Endothelial cell of umbilical vein (primary cell): ENCODE results near the gene ARMH4. TPM values are rescaled to one million over a fixed set of nuclear protein-coding genes. Genes with fewer than 3 reads are reported as not detected.

Experiments used
- BruUV-seq: library from RNA; stranded (reverse); fragments of 400-500 nt; replicated peaks from 2 replicates; lab custom pipeline; 2021; lab: Mats Ljungman, UMichigan
- CTCF ChIA-PET: fragments of 300-600, 350-600 bp; sonication (Branson Sonifier 250); formaldehyde crosslinking; loops from one replicate; lab custom pipeline; 2021; ENCODE audit warnings: antibody characterized with exemption, inconsistent platforms; lab: Charles Lee
- POLR2A ChIA-PET: fragments of 300-600, 350-600 bp; sonication (Branson Sonifier 250); formaldehyde crosslinking; loops from one replicate; lab custom pipeline; 2021; ENCODE audit warnings: antibody characterized with exemption, inconsistent platforms; lab: Charles Lee
- DNase-seq: peaks from one replicate; pipeline ENCODE4 v3.0.0-alpha.2; 2011; ENCODE audit warnings: low read depth, low spot score
- FAIRE-seq: peaks from 2 replicates; lab custom pipeline; 2011; peaks lifted over from hg19 to GRCh38; lab: Jason Lieb, UNC
- H2AFZ ChIP-seq: 2 replicates; pipeline ENCODE4 v1.6.0; 2012; ENCODE audit warnings: low read depth, low read length, control low read depth, inconsistent platforms
- H3K27ac ChIP-seq: 2 replicates; pipeline ENCODE4 v1.5.1; 2011; ENCODE audit warnings: low read depth, mild to moderate bottlenecking, control low read depth, low read length, moderate library complexity; ENCODE audit not compliant: insufficient read depth
- H3K27me3 ChIP-seq, 2 experiments: 2 replicates each; pipeline versions ENCODE4 v1.6.0 to v1.6.1; 2011; ENCODE audit warnings: low read length in 2 of 2, mixed read lengths in 1 of 2; ENCODE audit not compliant: control insufficient read depth in 2 of 2, insufficient read depth in 2 of 2
- H3K36me3 ChIP-seq, 2 experiments: 2 replicates in 1 of 2; 3 replicates in 1 of 2; pipeline ENCODE4 v1.5.1; 2011; ENCODE audit warnings: low read length in 2 of 2, mild to moderate bottlenecking in 1 of 2, moderate library complexity in 1 of 2; ENCODE audit not compliant: control insufficient read depth in 2 of 2, insufficient read depth in 2 of 2; ENCODE audit errors: extremely low read depth in 1 of 2
- H3K4me1 ChIP-seq: 3 replicates; pipeline ENCODE4 v1.5.1; 2011; ENCODE audit warnings: mild to moderate bottlenecking, low read length; ENCODE audit not compliant: control insufficient read depth, insufficient read depth; ENCODE audit errors: extremely low read depth
- H3K4me2 ChIP-seq: 2 replicates; pipeline ENCODE4 v1.6.1; 2011; ENCODE audit warnings: low read length, control low read depth, mixed read lengths; ENCODE audit not compliant: insufficient read depth
- H3K4me3 ChIP-seq, 3 experiments: fragments of 200-600 bp in 1 of 3; sonication (generic), shearing (Covaris generic) in 1 of 3; replicated peaks in 1 of 3; 2 replicates each; pipeline ENCODE4 v1.5.1; 2011 to 2016; ENCODE audit warnings: control low read depth in 3 of 3, low read length in 3 of 3, mild to moderate bottlenecking in 2 of 3, inconsistent platforms in 1 of 3, low read depth in 1 of 3, moderate library complexity in 1 of 3; ENCODE audit not compliant: insufficient read depth in 1 of 3
- H3K79me2 ChIP-seq: 2 replicates; pipeline ENCODE4 v1.6.0; 2012; ENCODE audit warnings: low read length, inconsistent platforms; ENCODE audit not compliant: control insufficient read depth, insufficient read depth
- H3K9ac ChIP-seq: replicated peaks from 2 replicates; pipeline ENCODE3; 2011; ENCODE audit warnings: low read length, control low read depth; ENCODE audit not compliant: insufficient read depth; ENCODE audit errors: extremely low read depth
- H3K9me1 ChIP-seq: replicated peaks from 3 replicates; pipeline ENCODE4 v1.6.0; 2011; ENCODE audit warnings: mild to moderate bottlenecking, low read length; ENCODE audit not compliant: control insufficient read depth, insufficient read depth; ENCODE audit errors: extremely low read depth
- H3K9me3 ChIP-seq: replicated peaks from 2 replicates; pipeline ENCODE4 v1.5.1; 2012; ENCODE audit warnings: low read length, inconsistent platforms; ENCODE audit not compliant: control insufficient read depth, insufficient read depth
- H4K20me1 ChIP-seq: replicated peaks from 2 replicates; pipeline ENCODE3; 2011; ENCODE audit warnings: mild to moderate bottlenecking, low read length; ENCODE audit not compliant: control insufficient read depth, insufficient read depth; ENCODE audit errors: extremely low read depth
- EZH2 ChIP-seq: IDR thresholded peaks from 2 replicates; pipeline ENCODE4 v1.6.1; 2012; ENCODE audit warnings: borderline replicate concordance, low read depth, mild to moderate bottlenecking, moderate library complexity, low read length, inconsistent platforms; ENCODE audit not compliant: severe bottlenecking
- FOS ChIP-seq: IDR thresholded peaks from 2 replicates; pipeline ENCODE4 v1.6.1; 2011; ENCODE audit warnings: mild to moderate bottlenecking, low read length, moderate library complexity, borderline replicate concordance; ENCODE audit not compliant: insufficient read depth
- GATA2 ChIP-seq: IDR thresholded peaks from 2 replicates; pipeline ENCODE4 v1.7.0; 2011; ENCODE audit warnings: low read depth, mild to moderate bottlenecking, moderate library complexity, mixed read lengths, low read length; ENCODE audit not compliant: insufficient read length, insufficient read depth
- JUN ChIP-seq: IDR thresholded peaks from 2 replicates; pipeline ENCODE4 v1.6.1; 2011; ENCODE audit warnings: borderline replicate concordance, low read depth; ENCODE audit not compliant: insufficient read length, insufficient read depth
- MYC ChIP-seq: IDR thresholded peaks from one replicate; pipeline ENCODE4 v1.6.1; 2011; ENCODE audit warnings: mild to moderate bottlenecking, low read depth, low read length
- POLR2A ChIP-seq: IDR thresholded peaks from 2 replicates; pipeline ENCODE4 v1.6.1; 2012; ENCODE audit warnings: low read depth, mild to moderate bottlenecking, control low read depth, low read length
- POLR2AphosphoS5 ChIP-seq: IDR thresholded peaks from 2 replicates; pipeline ENCODE4 v1.6.1; 2012; ENCODE audit warnings: low read depth, mild to moderate bottlenecking, control low read depth, low read length, moderate library complexity; ENCODE audit not compliant: insufficient read depth
- dilution Hi-C: fragments of 300-500 bp; cut with MboI; formaldehyde crosslinking; loops from one replicate; pipeline ENCODE4 v1.15.0; 2019; ENCODE audit warnings: low sequenced_read_pairs; ENCODE audit not compliant: extremely low pct_ligation_motif_present
- intact Hi-C: fragments of 100-400 bp; cut with micrococcal nuclease; formaldehyde crosslinking; loops from one replicate; pipeline ENCODE4 v1.10.0; 2022
- polyA plus RNA-seq, 4 experiments: library from polyadenylated mRNA; depleted of rRNA in 3 of 4; stranded (reverse) in 3 of 4; unstranded in 1 of 4; fragments of >200 nt; gene quantifications; 2 replicates each; pipeline versions ENCODE4 v1.2.1 to v1.2.3, GENCODE V29; 2011 to 2012; ENCODE audit warnings: missing spikeins in 1 of 4
- total RNA-seq: library from RNA; stranded (reverse); gene quantifications from 2 replicates; pipeline ENCODE4 v1.2.3, GENCODE V29; 2021
- TF ChIP-seq, protein P1 (sequence below), 2 donors: IDR thresholded peaks; 1 replicate in 1 of 2; 2 replicates in 1 of 2; pipeline ENCODE4 v1.5.1; 2011; ENCODE audit warnings: low read length in 2 of 2, mild to moderate bottlenecking in 2 of 2, moderate library complexity in 2 of 2, control low read depth in 1 of 2, inconsistent platforms in 1 of 2, low read depth in 1 of 2; ENCODE audit not compliant: insufficient read depth in 1 of 2; ENCODE audit errors: extremely low read depth in 1 of 2
- TF ChIP-seq, protein P2 (sequence below): IDR thresholded peaks from 2 replicates; pipeline ENCODE4 v1.6.1; 2011; ENCODE audit not compliant: insufficient read depth, insufficient read length

ARMH4 gene
- total and polyA plus RNA-seq, 2 donors (not counting 3 experiments of a cell fraction or from before 2014, with no cell fraction given): 1.1 to 3.0 TPM

DNA sequence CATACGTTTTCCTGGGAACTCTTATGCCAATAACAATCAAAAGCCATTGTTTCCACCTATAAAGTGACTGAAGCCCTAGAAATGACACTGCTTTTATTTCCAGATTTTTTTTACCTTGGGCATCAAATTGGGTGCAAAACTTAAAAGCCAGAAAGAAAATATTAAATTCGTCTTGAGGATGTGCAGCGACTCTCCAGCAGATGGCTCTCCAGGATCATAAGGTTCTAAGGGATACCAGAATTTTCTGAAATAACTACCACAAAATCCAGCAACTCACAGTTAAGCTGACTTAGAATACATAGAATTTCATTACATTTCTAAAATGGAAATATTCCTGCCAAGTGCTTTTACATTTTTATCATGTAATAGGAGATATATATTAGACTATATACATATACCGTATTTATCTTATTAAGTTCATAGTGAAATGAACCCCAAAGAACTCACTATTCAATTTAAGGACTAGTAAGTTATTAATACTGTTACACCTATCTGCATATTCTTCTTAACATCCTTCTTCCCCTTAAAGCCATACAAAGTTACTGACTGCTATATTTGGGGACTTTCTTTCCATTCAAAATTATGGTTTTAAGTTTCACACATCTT is 44.0 kb downstream of the ARMH4 start:
- Histone ChIP-seq H3K9me3 (no peaks in the 10 kb centered on the region), H3K27ac (no peak overlapping the region), H3K9ac (no peak overlapping the region), H3K36me3 (no peaks in the 10 kb centered on the region), H3K4me3 (no peak overlapping the region), H4K20me1 (no peaks in the 10 kb centered on the region), H2AFZ (no peak overlapping the region), H3K4me1 (peaks cover 7% of the 10 kb centered on the region), H3K4me2 (no peak overlapping the region), H3K27me3 (peaks cover 7 to 9% of the 10 kb centered on the region in 2 experiments), H3K9me1 (no peaks in the 10 kb centered on the region), H3K79me2 (no peaks in the 10 kb centered on the region)
- DNase-seq: peak; percentile 67
- dilution Hi-C loops (no loop called here), intact Hi-C loops (loop anchor here (1.0 to 5.0 kb wide), 4 partner anchors 44 to 287 kb away; partner anchors contain the start of genes ARMH4, PSMA3 and TOMM20L)
- TF ChIP-seq EZH2 (no peak), FOS (no peak)
- TF ChIP-seq, protein P1, sequence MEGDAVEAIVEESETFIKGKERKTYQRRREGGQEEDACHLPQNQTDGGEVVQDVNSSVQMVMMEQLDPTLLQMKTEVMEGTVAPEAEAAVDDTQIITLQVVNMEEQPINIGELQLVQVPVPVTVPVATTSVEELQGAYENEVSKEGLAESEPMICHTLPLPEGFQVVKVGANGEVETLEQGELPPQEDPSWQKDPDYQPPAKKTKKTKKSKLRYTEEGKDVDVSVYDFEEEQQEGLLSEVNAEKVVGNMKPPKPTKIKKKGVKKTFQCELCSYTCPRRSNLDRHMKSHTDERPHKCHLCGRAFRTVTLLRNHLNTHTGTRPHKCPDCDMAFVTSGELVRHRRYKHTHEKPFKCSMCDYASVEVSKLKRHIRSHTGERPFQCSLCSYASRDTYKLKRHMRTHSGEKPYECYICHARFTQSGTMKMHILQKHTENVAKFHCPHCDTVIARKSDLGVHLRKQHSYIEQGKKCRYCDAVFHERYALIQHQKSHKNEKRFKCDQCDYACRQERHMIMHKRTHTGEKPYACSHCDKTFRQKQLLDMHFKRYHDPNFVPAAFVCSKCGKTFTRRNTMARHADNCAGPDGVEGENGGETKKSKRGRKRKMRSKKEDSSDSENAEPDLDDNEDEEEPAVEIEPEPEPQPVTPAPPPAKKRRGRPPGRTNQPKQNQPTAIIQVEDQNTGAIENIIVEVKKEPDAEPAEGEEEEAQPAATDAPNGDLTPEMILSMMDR (IDR thresholded peaks at IDR 0.05; ENCODE audit: extremely low read depth in 1 of 2, insufficient read depth in 1 of 2, low read depth in 1 of 2, low read length in 2 of 2): peak; percentile 39 to 49
- peak; percentile 87 for FAIRE-seq
- CTCF ChIA-PET: interaction anchor here (0.6 to 5.9 kb wide), 18 partner anchors 9 to 949 kb away, joined by 3 to 93 read pairs (median 4); partner anchors contain the start of genes ACTR10, PSMA3 and TOMM20L
- BruUV-seq: no TSS peak
- POLR2A ChIA-PET: no interaction called here

DNA sequence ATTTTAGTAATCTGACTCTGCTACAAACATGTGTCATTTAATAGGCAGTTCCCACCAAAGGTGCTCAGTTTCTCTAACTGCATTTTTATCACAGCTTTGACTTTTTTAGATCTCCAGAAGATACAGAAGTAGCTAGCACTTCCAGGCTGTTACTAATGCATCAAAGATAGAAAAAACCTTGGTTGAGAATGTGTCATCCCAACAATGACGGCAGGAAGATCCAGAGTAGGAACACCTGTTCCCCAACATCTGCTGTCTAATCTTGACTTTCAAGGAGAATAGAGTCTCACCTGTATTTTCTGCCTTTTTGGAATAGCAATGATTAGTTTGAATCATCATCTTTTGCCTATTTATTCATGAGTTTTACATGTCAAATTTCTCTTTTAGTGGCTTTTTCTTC is 45.0 kb downstream of the ARMH4 start:
- CTCF ChIA-PET: interaction anchor here (1.2 to 5.9 kb wide), 3 partner anchors 60 to 948 kb away, joined by 4 to 93 read pairs (median 7); no protein-coding TSS in a partner anchor
- H3K4me1 ChIP-seq: peaks cover 7% of the 10 kb centered on the region
- no peaks in the 10 kb centered on the region for H3K79me2 ChIP-seq
- FAIRE-seq (no peak), DNase-seq (no peak)
- H3K9me1 ChIP-seq: no peaks in the 10 kb centered on the region
- no peaks in the 10 kb centered on the region for H4K20me1 ChIP-seq
- intact Hi-C loops: loop anchor here (5.0 kb wide), 1 partner anchor 45 kb away; the partner anchor contains the start of gene ARMH4
- no peak overlapping the region for H3K4me2 ChIP-seq
- H3K27ac ChIP-seq: no peak overlapping the region
- no peaks in the 10 kb centered on the region for H3K36me3 ChIP-seq
- no peak for TF ChIP-seq MYC
- no peak for TF ChIP-seq GATA2
- TF ChIP-seq, protein P1 (IDR thresholded peaks at IDR 0.05; ENCODE audit: extremely low read depth in 1 of 2, insufficient read depth in 1 of 2, low read depth in 1 of 2, low read length in 2 of 2): no peak
- TF ChIP-seq EZH2: no peak
- TF ChIP-seq JUN: no peak
- no peak for TF ChIP-seq POLR2AphosphoS5
- TF ChIP-seq FOS: no peak
- TF ChIP-seq, protein P2, sequence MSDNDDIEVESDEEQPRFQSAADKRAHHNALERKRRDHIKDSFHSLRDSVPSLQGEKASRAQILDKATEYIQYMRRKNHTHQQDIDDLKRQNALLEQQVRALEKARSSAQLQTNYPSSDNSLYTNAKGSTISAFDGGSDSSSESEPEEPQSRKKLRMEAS: no peak
- TF ChIP-seq POLR2A: no peak
- no peaks in the 10 kb centered on the region for H3K9me3 ChIP-seq
- H2AFZ ChIP-seq: no peak overlapping the region
- no peak overlapping the region for H3K9ac ChIP-seq
- peaks cover 7 to 8% of the 10 kb centered on the region in 2 experiments for H3K27me3 ChIP-seq
- POLR2A ChIA-PET: no interaction called here
- H3K4me3 ChIP-seq: no peak overlapping the region
- BruUV-seq: no TSS peak
- dilution Hi-C loops: no loop called here
